Mesodermal cell (in vitro differentiated cells): ENCODE measurements around the gene KCNIP2.

ENCODE experiments used
- H3K27ac ChIP-seq: 2 replicates; pipeline ENCODE4 v1.7.0; 2013; ENCODE audit warnings: mild to moderate bottlenecking, low read depth, low read length, moderate library complexity; ENCODE audit not compliant: severe bottlenecking
- H3K36me3 ChIP-seq: 2 replicates; pipeline ENCODE4 v1.7.1; 2013; ENCODE audit warnings: mild to moderate bottlenecking, low read length, moderate library complexity; ENCODE audit not compliant: control insufficient read depth, insufficient read depth
- H3K4me1 ChIP-seq: one replicate; pipeline ENCODE4 v1.7.1; 2013; ENCODE audit warnings: mild to moderate bottlenecking, low read length; ENCODE audit not compliant: insufficient read depth, control insufficient read depth, poor library complexity, severe bottlenecking
- H3K4me3 ChIP-seq: 2 replicates; pipeline ENCODE4 v1.7.0; 2013; ENCODE audit warnings: low read length, control low read depth, mild to moderate bottlenecking; ENCODE audit not compliant: insufficient read depth, poor library complexity, severe bottlenecking; ENCODE audit errors: extremely low read depth
- H3K9me3 ChIP-seq: 2 replicates; pipeline ENCODE4 v1.7.1; 2013; ENCODE audit warnings: mild to moderate bottlenecking, low read length, moderate library complexity; ENCODE audit not compliant: control insufficient read depth
- WGBS, 2 experiments: methylation state at CpG; one replicate each; pipeline ENCODE4 v1.1.5; 2013; ENCODE audit warnings: missing lambda C conversion rate in 2 of 2; ENCODE audit not compliant: insufficient coverage in 2 of 2; 5-methylcytosine and 5-hydroxymethylcytosine counted together

KCNIP2 gene

DNA sequence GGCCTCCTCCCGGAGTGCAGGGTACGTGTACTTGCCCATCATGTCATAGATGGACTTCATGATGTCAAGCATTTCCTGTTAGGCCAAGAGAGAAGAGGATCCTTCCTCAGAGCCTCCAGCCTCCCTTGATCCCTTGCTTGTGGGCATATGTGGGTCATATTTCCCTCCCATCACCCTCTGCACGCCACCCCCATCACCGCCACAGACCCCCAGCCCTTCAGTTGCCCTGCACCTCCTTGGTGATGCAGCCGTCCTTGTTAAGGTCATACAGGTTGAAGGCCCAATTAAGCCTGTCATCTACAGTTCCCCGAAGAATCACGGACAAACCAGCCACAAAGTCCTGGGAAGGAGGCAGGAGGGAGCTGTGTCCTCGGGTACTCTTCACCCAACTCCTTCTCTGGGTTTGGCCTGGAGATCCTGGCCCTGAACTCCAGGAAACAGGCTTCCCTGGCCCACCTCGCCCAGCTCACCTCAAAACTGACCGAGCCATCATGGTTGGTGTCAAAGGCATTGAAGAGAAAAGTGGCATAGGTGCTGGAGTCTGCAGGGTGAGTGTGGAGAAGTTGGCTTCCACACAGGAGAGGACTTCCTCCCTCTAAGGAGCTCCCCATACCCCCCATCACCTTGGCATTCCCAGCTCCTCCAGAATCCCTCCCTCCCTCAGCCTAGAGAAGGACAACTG lies 15.5 kb downstream of the KCNIP2 start:
- Histone ChIP-seq H3K9me3 (no peaks in the 10 kb centered on the region), H3K4me1 (peaks cover 24% of the 10 kb centered on the region), H3K27ac (no peak overlapping the region), H3K4me3 (no peak overlapping the region), H3K36me3 (peaks cover 3% of the 10 kb centered on the region)
- 93 to 100% methylated on average over 3 to 7 of the region's 10 CpGs for WGBS, 2 experiments

GRCh38 chr10:101826852-101827434 lies 16.7 kb downstream of the KCNIP2 start:
- 96 to 100% methylated on average over 1 of the region's 5 CpGs for WGBS, 2 experiments
- peaks cover 24% of the 10 kb centered on the region for H3K4me1 ChIP-seq
- H3K9me3 ChIP-seq: no peaks in the 10 kb centered on the region
- no peak overlapping the region for H3K27ac ChIP-seq
- H3K36me3 ChIP-seq: peaks cover 3% of the 10 kb centered on the region
- no peak overlapping the region for H3K4me3 ChIP-seq

GRCh38 chr10:101824736-101825135 lies 18.9 kb downstream of the KCNIP2 start:
- Histone ChIP-seq H3K36me3 (peaks cover 3% of the 10 kb centered on the region), H3K4me1 (peaks cover 20% of the 10 kb centered on the region), H3K4me3 (no peak overlapping the region), H3K9me3 (no peaks in the 10 kb centered on the region), H3K27ac (no peak overlapping the region)
- WGBS, 2 experiments: 83 to 100% methylated on average over 2 of the region's 2 CpGs

DNA sequence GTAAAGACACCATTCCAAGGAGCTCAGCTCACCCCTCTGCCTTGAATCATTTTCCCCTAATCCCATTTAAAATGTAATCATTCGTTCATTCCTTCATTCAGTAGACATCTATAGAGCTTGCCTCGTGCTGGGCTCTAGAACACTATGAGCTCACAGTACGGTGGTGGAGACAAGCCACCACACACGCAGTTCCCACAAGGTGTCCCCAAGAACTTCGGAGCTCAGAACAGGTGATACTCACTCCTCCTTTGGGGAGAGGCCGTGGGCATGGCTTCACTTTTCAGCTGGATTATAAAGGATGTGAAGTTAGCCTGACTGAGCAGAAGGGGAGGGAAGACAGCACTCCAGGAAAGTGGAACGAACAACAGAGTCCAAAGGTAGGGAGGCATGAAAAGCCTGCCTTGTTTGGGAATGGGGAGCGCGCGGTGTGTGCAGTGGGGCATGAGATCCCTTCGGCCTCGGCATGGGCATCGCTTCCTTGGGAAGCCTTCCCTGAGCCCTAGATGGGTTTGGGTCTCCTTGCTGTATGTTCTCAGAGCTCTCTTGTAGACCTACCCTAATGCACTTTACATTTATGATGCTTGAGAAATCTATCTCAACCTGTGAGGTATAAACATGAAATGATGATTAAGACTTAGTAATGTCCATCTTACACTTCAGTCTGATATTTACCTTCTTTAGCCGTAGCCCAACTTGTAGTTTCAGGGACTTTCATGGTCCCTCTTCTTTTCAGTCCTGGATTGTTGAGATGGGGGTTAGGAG lies 24.5 kb downstream of the KCNIP2 start:
- Histone ChIP-seq H3K4me3 (peak overlapping the region; percentile 96), H3K9me3 (no peaks in the 10 kb centered on the region), H3K27ac (peak overlapping the region; percentile 99), H3K36me3 (peaks cover 3% of the 10 kb centered on the region), H3K4me1 (peaks cover 11% of the 10 kb centered on the region)
- 23 to 25% methylated on average over 11 to 13 of the region's 14 CpGs for WGBS, 2 experiments

GRCh38 chr10:101818119-101818871 lies 25.3 kb downstream of the KCNIP2 start, which contains the start of gene OGA:
TSS of gene OGA (minus strand) at chr10:101818444. CDS start at chr10:101818022, 422 bp downstream.
- peaks cover 2% of the 10 kb centered on the region for H3K36me3 ChIP-seq
- peak within 1 kb of the TSS; percentile 96 for H3K4me3 ChIP-seq
- no peaks in the 10 kb centered on the region for H3K9me3 ChIP-seq
- H3K27ac ChIP-seq: peak within 1 kb of the TSS; percentile 99
- peaks cover 11% of the 10 kb centered on the region for H3K4me1 ChIP-seq
- 0% methylated on average over 20 to 35 of the region's 47 CpGs for WGBS, 2 experiments

DNA sequence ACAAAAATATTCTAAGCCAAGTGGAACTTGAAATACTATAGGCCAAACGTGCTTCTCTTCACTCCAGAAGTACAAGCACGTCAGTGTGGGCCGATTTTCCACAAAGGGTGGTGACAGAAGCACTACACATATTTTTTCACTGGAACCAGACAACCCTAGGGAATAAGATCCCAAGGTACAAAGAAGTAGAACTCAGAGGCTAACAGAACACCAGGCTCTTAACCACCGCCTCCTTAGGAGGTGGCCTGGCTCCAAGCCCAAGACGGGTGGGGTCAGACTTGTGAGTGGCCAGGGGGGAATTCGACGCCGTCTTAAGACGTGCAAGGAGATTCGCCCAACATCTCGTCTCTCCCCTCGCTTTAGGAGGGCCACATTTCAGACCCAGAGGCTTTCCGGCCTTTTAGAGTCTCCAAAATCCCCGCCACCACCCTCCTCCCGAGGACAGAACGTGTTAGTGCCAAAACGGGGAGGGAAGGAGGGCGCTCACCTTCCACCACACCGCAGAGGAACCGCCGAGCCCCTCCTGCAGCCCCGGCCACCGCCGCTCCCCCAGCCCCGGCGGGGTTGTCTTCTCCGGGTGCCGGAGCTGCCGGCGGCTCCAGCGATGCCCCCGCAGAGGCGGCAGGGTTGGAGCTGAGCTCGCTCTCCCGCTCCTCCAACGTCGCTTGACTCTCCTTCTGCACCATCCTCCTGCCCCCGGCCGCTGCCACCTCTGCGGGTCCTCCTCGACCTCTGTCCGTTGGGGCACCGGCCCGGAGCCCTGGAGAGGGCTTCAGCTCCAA lies 26.1 kb downstream of the KCNIP2 start:
- WGBS, 2 experiments: 0 to 1% methylated on average over 18 to 27 of the region's 44 CpGs
- no peaks in the 10 kb centered on the region for H3K9me3 ChIP-seq
- peak overlapping the region; percentile 99 for H3K27ac ChIP-seq
- peaks cover 10% of the 10 kb centered on the region for H3K36me3 ChIP-seq
- H3K4me1 ChIP-seq: peaks cover 12% of the 10 kb centered on the region
- peak overlapping the region; percentile 96 for H3K4me3 ChIP-seq

DNA sequence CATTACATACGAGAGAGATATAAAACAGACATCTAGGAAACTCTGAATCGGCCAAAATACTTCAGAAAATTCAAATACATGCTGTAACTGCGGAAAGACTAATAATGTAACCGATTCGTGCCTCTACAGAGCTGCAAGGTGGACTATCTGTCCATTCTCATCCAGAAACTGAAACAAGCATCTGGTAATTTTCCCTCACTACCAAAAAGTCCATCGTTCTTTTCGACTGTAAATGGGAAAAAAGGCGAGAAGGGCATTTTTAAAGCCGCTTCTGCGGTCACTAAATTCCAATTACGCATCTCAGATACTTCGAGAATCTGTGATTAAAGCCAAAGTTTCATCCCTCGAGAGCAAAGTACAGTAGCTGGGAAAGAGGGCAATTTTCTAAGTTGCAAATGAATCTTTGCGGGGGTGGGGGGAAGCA lies 26.7 kb downstream of the KCNIP2 start:
- Histone ChIP-seq H3K4me3 (peak overlapping the region; percentile 96), H3K4me1 (peaks cover 18% of the 10 kb centered on the region), H3K27ac (no peak overlapping the region), H3K9me3 (no peaks in the 10 kb centered on the region), H3K36me3 (peaks cover 16% of the 10 kb centered on the region)
- 0% methylated on average over 5 to 12 of the region's 14 CpGs for WGBS, 2 experiments

- Histone ChIP-seq H3K4me1 (peaks cover 21% of the 10 kb centered on the region), H3K36me3 (peaks cover 20% of the 10 kb centered on the region), H3K4me3 (peak overlapping the region; percentile 96), H3K9me3 (no peaks in the 10 kb centered on the region), H3K27ac (no peak overlapping the region)
- WGBS, 2 experiments: 0% methylated on average over 2 of the region's 5 CpGs
Observed at GRCh38 chr10:101816376-101816775, 27.2 kb downstream of the KCNIP2 start.

DNA sequence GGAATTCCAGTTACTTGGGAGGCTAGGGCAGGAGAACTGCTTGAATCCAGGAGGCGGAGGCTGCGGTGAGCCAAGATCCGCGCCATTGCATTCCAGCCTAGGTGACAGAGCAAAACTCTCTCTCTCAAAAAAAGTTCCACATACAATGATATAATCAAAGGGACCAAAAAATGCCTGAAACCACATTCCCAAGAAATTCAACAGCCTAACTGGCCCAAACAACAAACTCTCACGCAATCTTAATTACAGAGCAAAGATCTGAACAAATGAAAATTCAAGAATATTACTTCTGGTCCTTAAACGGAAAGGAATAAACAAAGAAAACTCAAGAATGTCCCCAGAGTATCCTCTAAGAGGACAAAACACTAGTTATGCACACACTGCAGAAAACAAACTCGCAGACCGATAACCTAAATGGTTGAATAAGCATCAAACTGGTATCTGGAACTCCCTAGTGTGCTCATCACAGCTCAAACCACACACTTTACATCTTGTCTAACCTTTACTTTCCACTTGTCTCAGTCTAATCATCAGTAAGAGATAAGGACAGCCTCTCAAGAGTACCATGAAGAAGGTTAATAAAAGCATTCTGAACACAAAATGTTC lies 29.0 kb downstream of the KCNIP2 start:
- WGBS, 2 experiments: 91 to 92% methylated on average over 8 of the region's 8 CpGs

More for the DNA sequence above, 29.0 kb downstream of the KCNIP2 start:
- Histone ChIP-seq H3K36me3 (peaks cover 38% of the 10 kb centered on the region), H3K4me1 (peaks cover 21% of the 10 kb centered on the region), H3K4me3 (peak overlapping the region; percentile 96), H3K9me3 (no peaks in the 10 kb centered on the region), H3K27ac (no peak overlapping the region)
